ENCODE data around the gene SLC41A2. TPM values are rescaled to one million over a fixed set of nuclear protein-coding genes. Genes with fewer than 3 reads are reported as not detected.

Gene SLC41A2
- total RNA-seq, 2 experiments from 2014 or later = 5.3 to 16.4 TPM

- H3K79me2 ChIP-seq (ENCODE audit: insufficient read depth, low read depth, low read length) = no peaks in the 10 kb centered on the region
- BruUV-seq (replicated peaks) = no TSS peak
- no peaks in the 10 kb centered on the region for H3K9me3 ChIP-seq (ENCODE audit: low read length)
- no peaks in the 10 kb centered on the region for H3K36me3 ChIP-seq (ENCODE audit: insufficient read depth, low read length)
- intact Hi-C loops (cut with micrococcal nuclease; ENCODE audit: unreplicated experiment) = no loop called here
- no peaks in the 10 kb centered on the region for H3K9me2 ChIP-seq (ENCODE audit: insufficient read depth, low read length)
- TF ChIP-seq EZH2phosphoT487 (IDR thresholded peaks at IDR 0.05; ENCODE audit: borderline replicate concordance, low read depth, low read length) (no peak), CTCF (conservative IDR thresholded peaks at IDR 0.05; ENCODE audit: low read length) (no peak)
- no peak overlapping the region for H2AFZ ChIP-seq (ENCODE audit: low read length)
- DNase-seq (ENCODE audit: low spot score) = no peak
- no peak overlapping the region for H3K27ac ChIP-seq (ENCODE audit: low read depth, low read length, poor library complexity, severe bottlenecking)
- no peaks in the 10 kb centered on the region for H3K4me1 ChIP-seq (ENCODE audit: insufficient read depth, low read length, poor library complexity, severe bottlenecking)
- no peak overlapping the region for H3K4me2 ChIP-seq (ENCODE audit: low read length)
- POLR2A ChIA-PET = interaction anchor here (0.6 kb wide), 2 partner anchors 11 to 1196 kb away, joined by 3 read pairs; no protein-coding TSS in a partner anchor
- CTCF ChIA-PET (ENCODE audit: unreplicated experiment) = no interaction called here
- H3K4me3 ChIP-seq (ENCODE audit: low read depth, low read length, poor library complexity, severe bottlenecking) = no peak overlapping the region
- H4K20me1 ChIP-seq (ENCODE audit: insufficient read depth, low read length) = no peaks in the 10 kb centered on the region
These were observed 22.2 kb downstream of the SLC41A2 start for GRCh38 chr12:104935886-104936285.

- no peak for TF ChIP-seq EZH2phosphoT487 (IDR thresholded peaks at IDR 0.05; ENCODE audit: borderline replicate concordance, low read depth, low read length)
- TF ChIP-seq CTCF (conservative IDR thresholded peaks at IDR 0.05; ENCODE audit: low read length) = no peak
- ChIA-PET POLR2A (interaction anchor here (0.5 to 1.7 kb wide), 5 partner anchors 8 to 386 kb away, joined by 3 to 7 read pairs (median 5); no protein-coding TSS in a partner anchor), CTCF (ENCODE audit: unreplicated experiment) (no interaction called here)
- Histone ChIP-seq H2AFZ (ENCODE audit: low read length) (no peak overlapping the region), H3K36me3 (ENCODE audit: insufficient read depth, low read length) (no peaks in the 10 kb centered on the region), H3K9me3 (ENCODE audit: low read length) (no peaks in the 10 kb centered on the region), H3K79me2 (ENCODE audit: insufficient read depth, low read depth, low read length) (no peaks in the 10 kb centered on the region), H3K4me1 (ENCODE audit: insufficient read depth, low read length, poor library complexity, severe bottlenecking) (no peaks in the 10 kb centered on the region), H3K9me2 (ENCODE audit: insufficient read depth, low read length) (no peaks in the 10 kb centered on the region), H3K4me3 (ENCODE audit: low read depth, low read length, poor library complexity, severe bottlenecking) (no peak overlapping the region), H3K27ac (ENCODE audit: low read depth, low read length, poor library complexity, severe bottlenecking) (no peak overlapping the region), H3K4me2 (ENCODE audit: low read length) (no peak overlapping the region), H4K20me1 (ENCODE audit: insufficient read depth, low read length) (no peaks in the 10 kb centered on the region)
- no TSS peak for BruUV-seq (replicated peaks)
- no peak for DNase-seq (ENCODE audit: low spot score)
- intact Hi-C loops (cut with micrococcal nuclease; ENCODE audit: unreplicated experiment) = no loop called here
These were observed 24.3 kb downstream of the SLC41A2 start for GRCh38 chr12:104933778-104934177.

GRCh38 chr12:104933128-104933527, 25.0 kb downstream of the SLC41A2 start:
- no peaks in the 10 kb centered on the region for H3K36me3 ChIP-seq (ENCODE audit: insufficient read depth, low read length)
- no peak overlapping the region for H3K4me2 ChIP-seq (ENCODE audit: low read length)
- no peaks in the 10 kb centered on the region for H3K9me3 ChIP-seq (ENCODE audit: low read length)
- POLR2A ChIA-PET = interaction anchor here (0.6 kb wide), 2 partner anchors 119 to 385 kb away, joined by 4 to 5 read pairs; no protein-coding TSS in a partner anchor
- H3K79me2 ChIP-seq (ENCODE audit: insufficient read depth, low read depth, low read length) = no peaks in the 10 kb centered on the region
- no peak for DNase-seq (ENCODE audit: low spot score)
- H3K4me1 ChIP-seq (ENCODE audit: insufficient read depth, low read length, poor library complexity, severe bottlenecking) = no peaks in the 10 kb centered on the region
- CTCF ChIA-PET (ENCODE audit: unreplicated experiment) = no interaction called here
- H3K4me3 ChIP-seq (ENCODE audit: low read depth, low read length, poor library complexity, severe bottlenecking) = no peak overlapping the region
- no peak overlapping the region for H2AFZ ChIP-seq (ENCODE audit: low read length)
- no peaks in the 10 kb centered on the region for H4K20me1 ChIP-seq (ENCODE audit: insufficient read depth, low read length)
- H3K9me2 ChIP-seq (ENCODE audit: insufficient read depth, low read length) = no peaks in the 10 kb centered on the region
- intact Hi-C loops (cut with micrococcal nuclease; ENCODE audit: unreplicated experiment) = no loop called here
- no TSS peak for BruUV-seq (replicated peaks)
- no peak for TF ChIP-seq CTCF (conservative IDR thresholded peaks at IDR 0.05; ENCODE audit: low read length)
- no peak for TF ChIP-seq EZH2phosphoT487 (IDR thresholded peaks at IDR 0.05; ENCODE audit: borderline replicate concordance, low read depth, low read length)
- no peak overlapping the region for H3K27ac ChIP-seq (ENCODE audit: low read depth, low read length, poor library complexity, severe bottlenecking)
